Upper lobe of left lung (tissue), 4 donors: ENCODE data around the gene PHF21A.

Experiments used
- CTCF ChIP-seq, 6 experiments: fragments of 450-650 bp in 4 of 6; fragments of 200-600 bp in 2 of 6; sonication (generic) in 2 of 6; IDR thresholded peaks; one replicate each; pipeline ENCODE4 v1.5.1; 2016 to 2019; ENCODE audit warnings: antibody characterized with exemption in 6 of 6
- POLR2A ChIP-seq, 4 donors: fragments of 450-650 bp; IDR thresholded peaks; one replicate each; pipeline ENCODE4 v1.5.1; 2016 to 2017; ENCODE audit warnings: antibody characterized with exemption in 4 of 4, mild to moderate bottlenecking in 2 of 4
- POLR2AphosphoS5 ChIP-seq, 2 donors: sonication (generic); formaldehyde crosslinking; IDR thresholded peaks; one replicate each; pipeline ENCODE4 v1.5.1; 2017; ENCODE audit warnings: antibody characterized with exemption in 2 of 2

DNA sequence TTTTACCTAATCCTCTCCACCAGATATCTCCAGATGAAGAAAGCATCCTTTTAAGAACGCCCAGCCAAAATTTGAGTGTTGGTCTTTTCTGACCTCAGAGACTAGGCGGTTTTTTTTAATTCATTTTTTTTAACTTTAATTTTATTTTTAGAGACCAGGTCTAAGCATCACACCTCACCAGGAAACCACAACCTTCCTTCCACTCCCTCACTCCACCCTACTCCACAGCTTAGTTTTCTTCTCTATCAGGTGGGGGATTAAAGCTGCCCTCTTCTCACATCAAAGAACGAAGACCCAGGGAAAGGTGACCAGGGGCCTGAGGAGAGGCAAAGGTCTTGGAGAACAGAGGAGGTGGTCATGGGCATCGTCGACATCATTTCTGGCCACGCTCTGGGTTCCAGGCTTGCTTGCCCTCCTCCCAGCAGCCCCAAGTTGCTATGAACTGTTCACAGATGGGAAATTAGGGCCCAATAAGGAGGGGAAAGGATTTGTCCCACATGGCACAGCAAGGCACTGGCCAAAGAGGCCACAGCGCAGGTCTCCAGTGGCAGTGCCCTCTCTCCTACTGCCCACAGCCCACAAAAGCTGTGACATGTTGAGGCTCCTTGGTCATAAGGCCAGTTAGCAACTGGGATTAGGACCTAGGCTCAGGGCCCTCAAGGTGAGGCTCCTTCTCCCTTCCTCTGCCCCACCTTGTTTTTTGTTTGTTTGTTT, 202.1 kb downstream of the PHF21A start:
- TF ChIP-seq POLR2AphosphoS5 (IDR thresholded peaks at IDR 0.05) (no peak), CTCF (IDR thresholded peaks at IDR 0.05) (no peak), POLR2A (IDR thresholded peaks at IDR 0.05) (no peak)
